Midbrain (tissue), 1 donor: ENCODE results near the gene SLC2A5.

Experiments
- DNase-seq: peaks from one replicate; lab custom pipeline; 2025; lab: John Stamatoyannopoulos, UW

Gene SLC2A5

DNA sequence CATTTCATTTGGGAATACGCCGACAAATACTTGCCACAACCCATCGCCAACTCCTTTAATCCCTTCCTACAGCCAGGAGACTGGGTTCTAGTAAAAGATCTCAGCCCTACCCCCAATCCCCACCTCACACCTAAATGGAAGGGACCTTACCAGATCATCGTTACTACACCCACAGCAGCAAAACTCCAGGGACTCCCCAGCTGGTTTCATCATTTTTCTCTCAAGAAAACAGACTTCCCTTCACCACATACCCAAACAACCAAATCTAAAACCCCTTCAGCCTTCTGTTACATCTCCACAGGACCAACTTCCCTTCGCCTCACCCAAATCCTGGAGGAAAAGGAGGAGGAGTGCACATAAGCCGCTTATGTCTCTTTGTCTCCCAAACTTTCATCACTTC lies 23.7 kb upstream of the SLC2A5 start:
- no peak for DNase-seq

DNA sequence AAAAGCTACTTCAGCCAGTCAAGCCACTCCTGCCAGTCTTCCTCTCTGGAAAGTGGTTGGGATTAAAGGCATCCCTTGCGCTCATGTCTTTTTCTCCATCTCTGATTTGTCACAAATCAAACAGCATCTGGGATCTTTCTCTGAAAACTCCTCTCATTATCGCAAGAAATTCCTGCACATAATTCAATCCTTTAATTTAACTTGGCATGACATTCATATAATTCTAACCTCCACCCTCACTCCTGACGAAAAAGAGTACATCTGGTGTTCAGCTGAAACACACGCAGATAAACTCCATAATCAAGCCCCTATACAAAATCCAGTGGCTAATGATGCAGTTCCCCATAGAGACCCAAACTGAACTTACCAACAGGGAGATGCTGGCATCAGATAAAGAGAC lies 19.4 kb upstream of the SLC2A5 start:
- DNase-seq, result no peak

DNA sequence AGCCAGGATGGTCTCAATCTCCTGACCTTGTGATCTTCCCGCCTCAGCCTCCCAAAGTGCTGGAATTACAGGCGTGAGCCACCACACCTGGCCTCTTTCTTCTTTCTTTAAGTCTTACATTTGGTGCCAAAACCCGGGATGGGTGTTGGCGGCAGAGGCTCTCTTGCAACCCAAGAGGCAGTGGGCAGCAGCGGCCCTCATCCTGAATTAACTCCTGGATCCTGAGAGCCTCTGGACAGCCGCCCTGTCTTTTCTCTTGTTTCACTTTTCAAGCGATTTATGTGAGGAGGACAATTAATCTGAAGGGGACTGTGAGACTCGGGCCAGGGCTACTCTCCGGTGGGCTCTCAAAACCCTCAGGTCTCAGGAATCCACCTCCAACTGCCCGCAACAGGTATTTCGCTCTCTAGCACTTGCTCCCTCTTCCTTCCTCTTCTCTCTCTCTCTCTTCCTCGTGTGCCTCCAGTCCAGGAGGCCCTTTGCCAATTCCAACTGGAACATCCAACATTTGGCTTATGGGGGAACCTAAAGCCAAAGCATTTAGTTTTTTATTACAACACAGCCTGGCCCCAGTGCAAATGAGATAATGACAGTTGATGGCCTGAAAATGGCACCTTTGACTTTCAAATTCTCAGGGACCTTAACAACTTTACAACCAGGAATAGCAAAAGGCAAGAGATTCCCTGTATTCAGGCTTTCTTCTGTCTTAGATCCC lies 18.1 kb upstream of the SLC2A5 start:
- DNase-seq, result no peak

DNA sequence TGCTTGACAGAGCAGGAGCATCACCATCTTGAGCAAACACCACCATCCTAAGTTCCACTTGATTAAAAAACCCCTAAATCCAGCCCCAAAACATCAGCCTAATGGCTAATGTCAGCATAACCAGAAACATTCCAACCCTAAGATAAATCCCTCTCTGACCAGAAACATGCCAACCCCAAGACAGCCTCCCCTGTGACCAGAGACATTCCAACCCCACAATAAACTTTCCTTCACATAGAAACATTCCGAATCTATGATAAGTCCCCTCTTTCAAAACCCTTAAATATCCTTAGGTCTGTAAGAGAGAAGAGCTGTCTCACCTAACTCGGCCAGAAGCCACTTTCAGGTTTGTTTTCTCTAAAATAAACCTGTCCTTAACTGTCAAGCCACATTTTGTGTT lies 17.4 kb upstream of the SLC2A5 start:
- no peak for DNase-seq

DNA sequence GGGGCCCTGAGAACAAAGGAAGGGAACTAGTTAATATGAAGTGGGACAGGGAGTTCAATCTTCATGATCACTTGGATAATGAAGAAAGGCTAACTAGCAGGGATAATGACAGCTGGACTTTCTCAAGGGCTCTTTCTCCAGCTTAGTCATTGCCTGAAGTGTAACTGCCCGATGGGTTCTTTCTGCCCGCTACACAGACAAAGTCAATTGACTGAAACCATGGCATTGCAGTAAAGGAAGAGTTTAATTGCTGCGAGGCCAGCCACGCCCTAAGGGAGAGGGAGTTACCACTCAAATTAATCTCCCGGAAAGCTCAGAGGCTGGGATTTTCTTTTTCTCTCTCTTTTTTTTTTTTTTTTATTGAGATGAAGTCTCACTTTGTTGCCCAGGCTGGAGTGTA lies 16.6 kb upstream of the SLC2A5 start:
- DNase-seq, result no peak

DNA sequence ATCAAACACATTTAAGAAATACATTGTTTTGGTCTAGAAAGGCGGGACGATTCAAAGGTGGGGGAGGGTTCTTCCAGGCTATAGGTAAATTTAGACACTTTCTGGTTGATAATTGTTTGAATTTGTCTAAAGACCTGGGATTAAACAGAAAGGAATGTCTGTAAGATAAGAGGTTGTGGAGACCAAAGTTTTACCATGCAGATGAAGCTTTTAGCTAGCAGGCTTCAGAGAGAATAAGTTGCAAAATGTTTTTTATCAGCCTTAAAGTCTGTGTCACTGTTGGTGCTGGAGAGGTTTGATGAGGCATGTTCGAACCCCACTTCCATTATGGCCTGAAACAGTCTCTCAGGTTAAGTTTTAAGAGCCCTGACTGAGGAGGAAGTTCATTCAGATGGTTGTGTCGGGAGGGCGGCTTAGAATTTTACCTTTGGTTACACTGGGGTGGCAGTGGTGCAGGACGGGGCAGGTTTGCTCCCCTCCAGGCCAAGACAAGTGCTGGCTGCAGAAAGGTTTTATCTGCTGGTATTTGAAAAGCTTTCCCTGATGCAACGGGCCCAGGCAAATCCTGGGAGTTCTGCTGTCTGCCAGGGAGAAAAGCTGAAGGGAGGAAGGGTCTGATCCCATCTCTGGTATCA lies 16.0 kb upstream of the SLC2A5 start:
- DNase-seq, result no peak

DNA sequence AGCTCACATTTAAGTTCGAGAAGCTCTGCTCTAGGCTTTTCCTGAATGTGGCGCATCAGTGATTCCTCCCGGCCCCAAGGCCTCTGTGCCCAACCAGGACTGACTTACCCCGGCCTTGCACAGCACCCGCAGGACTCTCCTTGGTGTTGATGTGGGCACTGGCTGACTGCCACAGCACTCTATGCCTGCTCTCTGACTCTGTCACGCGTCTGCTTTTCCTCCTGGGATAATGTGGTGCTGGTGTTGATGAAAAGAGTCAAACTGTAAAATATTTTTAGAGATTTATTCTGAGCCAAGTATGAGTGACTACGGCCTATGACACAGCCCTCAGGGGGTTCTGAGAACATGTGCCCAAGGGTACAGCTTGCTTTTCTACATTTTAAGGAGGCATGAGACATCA lies 15.5 kb upstream of the SLC2A5 start:
- DNase-seq, result no peak

DNA sequence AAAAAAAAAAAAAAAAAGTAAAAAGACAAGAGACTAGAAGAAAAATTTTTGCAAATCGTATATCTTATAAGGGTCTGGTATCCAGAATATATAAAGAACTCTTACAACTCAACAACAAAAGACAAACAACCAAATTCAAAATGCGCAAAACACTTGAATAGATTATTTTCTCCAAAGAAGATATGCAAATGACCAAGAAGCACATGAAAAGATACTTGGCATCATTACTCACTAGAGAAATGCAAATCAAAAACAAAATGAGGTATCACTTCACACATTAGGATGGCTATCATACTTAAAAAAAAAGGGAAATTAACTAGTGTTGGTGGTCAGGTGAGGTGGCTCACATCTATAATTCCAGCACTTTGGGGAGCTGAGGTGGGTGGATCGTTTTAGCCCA lies 12.0 kb upstream of the SLC2A5 start:
- no peak for DNase-seq

DNA sequence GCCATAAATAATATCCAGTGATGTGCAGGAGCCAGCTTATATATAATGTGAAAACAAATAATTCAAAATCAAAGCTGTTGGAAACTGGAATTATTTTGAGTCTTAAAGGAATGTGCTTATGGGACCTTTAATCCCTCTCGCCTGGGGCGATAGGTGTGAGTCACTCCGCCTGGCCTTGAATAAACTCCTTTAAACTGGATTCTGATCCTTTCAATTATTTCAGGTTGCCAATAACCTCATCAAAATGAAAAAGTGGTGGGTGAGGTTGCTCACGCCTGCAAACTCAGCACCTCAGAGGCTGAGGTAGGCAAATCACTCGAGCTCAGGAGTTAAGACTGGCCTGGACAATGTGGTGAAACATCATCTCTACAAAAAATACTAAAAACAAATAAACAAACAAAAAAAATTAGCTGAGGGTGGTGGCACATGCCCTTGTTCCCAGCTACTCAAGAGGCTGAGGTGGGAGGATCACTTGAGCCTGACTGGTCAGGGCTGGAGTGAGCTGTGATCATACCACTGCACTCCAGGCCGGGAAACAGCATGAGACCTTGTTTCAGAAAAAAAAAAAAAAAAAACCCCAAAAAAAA lies 11.4 kb upstream of the SLC2A5 start:
- DNase-seq, result no peak

DNA sequence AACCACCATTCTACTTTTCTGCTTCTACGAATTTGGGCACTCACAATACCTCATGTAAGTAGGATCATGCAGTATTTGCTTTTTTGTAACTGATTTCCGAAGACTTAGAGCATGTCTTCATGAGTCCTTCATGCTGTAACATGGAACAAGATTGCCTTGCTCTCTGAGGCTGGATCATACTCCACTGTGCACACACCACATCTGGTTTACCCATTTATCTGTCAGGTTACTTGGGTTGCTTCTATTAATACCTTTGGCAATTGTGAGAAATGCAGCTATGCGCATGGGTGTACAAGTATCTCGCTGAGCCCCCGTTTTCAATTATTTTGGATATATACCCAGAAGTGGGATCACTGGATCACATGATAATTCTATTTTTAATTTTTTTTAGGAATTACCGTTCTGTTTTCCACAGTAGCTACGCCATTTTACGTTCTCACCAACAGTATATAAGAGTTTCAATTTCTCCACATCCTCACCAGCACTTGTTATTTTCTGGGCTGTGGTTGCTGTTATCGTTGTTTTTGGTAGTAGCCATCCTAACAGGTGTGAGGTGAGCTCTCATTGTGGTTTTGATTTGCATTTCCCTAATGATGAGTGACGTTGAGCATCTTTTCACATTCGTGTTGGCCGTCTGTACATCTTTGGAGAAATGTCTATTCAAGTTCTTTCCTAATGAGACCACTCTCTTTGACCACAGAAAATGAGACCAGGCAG lies 10.7 kb upstream of the SLC2A5 start:
- DNase-seq, result no peak

DNA sequence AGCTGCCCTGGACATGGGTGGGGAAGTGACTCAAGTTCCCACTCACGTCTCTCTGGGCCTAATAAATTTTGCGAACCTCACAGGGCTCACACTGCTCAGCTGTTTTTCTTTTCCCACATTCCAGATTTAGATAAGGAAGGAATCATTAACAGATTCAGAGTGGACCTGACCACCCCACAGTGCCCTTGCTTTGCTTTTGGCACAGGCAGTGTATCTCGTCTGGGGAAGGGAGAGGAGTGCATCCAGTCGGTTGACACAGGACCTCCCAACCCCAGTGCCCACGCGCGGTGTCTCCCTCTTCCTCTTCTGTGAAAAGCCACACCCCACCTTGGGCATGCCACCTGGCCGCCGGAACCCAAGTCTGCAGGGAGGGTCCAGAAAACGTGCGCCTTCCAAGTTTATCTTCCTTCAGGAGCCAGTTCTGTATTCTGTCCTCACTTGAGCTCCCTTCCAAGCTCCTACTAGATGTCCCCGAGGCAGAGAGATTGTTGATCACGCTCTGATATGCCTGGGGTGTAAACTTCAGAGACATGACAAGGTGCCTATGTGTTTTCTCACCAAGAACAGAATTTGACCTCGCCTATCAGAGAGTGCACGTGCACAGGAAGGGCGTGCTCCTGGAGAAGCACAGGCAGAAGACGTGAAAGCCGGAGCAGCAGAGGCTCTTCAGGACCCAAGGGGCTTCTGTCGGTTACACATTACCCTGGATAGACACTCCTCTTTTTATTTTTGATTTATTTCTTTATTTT lies 9.5 kb upstream of the SLC2A5 start:
- no peak for DNase-seq

DNA sequence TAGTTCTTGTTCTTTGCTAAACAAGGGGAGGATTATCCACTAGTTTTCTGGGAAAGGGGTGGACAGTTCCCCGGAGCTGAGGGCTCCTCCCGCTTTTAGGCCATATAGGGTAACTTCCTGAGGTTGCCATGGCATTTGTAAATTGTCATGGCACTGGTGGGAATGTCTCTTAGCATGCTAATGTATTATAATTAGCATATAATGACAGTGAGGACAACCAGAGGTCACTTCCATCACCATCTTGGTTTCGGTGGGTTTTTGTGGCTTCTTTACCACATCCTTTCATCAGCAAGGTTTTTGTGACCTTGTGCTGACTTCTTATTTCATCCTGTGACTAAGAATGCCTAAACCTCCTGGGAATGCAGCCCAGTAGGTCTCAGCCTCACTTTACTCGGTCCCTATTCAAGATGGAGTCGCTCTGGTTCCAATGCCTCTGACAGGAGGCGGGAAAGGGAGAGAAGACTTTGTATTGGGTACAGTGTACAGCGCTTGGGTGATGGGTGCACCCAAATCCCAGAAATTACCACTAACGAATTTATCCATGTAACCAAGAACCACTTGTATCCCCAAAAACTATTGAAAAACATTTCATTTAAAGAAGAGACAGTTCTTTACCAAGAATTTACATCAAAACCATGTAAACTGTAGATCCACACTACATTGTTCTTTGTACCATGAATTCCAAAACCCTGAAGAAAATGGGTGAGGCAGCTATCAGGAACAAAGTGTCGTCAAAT lies 8.7 kb upstream of the SLC2A5 start:
- DNase-seq, result no peak

DNA sequence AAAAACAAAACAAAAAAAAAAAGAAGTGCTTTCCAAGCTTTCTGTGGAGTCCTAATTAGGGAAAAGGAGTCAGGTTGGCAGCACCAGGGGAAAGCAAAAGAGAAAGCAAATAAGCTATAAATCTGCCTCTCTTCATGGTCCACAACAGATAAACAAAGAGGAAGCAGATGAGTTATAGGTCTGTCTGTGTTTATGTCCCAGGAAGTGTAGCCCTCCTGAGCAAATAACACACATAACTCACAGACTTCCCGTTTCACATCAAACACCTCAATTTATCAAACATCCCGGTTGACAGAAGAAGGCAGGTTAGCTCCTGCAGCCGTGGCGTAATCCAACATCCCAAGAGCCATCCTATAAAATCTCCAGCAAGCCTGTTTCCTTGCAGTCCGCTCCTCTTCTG lies 5.6 kb upstream of the SLC2A5 start:
- DNase-seq, result no peak

DNA sequence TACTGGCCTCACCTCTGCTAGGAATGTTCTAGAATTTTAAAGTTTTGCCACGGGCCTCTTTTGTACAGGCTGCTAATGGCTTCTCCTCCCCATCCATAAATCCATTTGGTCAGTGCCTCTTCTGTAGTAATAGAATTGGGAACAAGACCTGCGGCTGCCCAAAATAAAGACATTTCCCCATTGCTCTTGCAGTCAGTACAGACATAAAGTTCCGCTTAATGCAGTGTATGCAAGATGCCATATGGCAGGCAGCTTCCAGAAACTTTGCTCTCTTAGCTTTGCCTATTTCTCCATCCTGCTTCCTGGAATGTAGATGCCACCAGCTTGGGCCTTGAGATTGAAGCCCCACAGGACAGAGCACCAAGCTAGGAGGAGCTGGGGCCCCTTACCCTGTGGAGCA lies 3.7 kb upstream of the SLC2A5 start:
- peak; percentile 13 for DNase-seq

DNA sequence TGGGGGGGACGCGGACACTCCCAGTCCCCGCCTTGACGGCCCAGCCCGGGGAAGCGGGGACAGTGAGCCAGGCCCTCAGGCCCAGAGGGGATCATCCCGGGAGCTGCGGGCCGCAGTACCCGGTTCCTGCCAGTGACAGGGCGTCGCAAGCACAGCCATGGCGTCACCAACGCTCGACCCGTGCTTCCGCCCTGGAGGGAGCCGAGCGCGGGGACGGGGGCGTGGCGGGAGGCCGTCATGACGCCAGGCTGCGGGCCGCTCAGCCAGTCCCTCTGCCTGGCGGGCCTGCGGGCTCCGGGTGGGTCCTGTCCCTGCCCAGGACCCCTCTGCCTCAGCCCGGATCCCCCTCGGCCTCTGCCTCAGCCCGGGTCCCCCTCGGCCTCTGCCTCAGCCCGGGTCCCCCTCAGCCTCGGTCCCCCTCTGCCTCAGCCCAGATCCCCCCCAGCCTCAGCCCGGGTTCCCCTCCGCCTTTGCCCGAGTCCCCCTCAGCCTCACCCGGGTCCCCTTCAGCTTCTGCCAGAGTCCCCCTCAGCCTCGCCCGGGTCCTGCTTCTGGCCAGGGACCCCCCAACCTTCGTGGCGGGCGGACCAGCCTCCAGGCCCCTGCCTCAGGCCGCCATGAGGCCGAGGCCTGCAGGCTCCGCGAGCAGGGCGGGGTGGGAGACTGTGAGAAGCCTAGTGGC lies 2.3 kb upstream of the SLC2A5 start:
- no peak for DNase-seq

DNA sequence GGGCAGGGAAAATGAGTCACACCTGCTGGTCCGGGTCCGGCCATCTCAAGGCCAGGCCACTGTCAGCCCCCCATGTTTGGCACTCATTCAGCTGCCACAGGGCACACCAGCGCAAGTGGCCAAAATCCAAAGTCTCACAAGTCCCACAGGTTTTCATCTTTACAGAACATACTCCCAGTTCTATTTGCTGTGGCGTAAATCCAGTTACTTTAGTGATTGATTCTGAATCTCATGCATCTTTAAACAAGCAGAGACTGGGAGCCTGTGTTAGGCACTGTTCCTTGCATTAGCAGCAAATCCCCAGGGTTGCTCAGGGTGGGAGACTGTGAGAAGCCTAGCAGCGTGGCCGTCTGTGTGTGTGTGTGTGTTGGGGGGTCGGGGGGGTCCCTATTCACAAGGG lies 1.1 kb upstream of the SLC2A5 start:
- DNase-seq, result no peak

DNA sequence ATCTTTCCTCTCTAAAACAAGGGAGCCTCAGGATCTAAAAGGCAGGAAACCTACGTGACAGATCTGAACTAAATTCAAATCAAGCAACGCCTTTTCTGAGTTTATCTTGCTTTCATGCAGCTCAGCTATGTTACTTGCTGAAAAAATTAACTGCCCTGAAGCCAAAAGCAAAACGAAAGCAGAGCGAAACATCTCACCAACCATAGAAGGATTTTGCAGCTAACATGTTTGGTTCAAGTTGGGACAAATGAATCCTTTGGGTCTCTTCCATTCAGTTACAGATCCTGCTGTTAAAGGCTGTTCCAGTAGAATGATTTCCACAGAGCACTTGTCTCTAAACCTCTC lies 482 bp downstream of the SLC2A5 start:
- DNase-seq, result no peak

DNA sequence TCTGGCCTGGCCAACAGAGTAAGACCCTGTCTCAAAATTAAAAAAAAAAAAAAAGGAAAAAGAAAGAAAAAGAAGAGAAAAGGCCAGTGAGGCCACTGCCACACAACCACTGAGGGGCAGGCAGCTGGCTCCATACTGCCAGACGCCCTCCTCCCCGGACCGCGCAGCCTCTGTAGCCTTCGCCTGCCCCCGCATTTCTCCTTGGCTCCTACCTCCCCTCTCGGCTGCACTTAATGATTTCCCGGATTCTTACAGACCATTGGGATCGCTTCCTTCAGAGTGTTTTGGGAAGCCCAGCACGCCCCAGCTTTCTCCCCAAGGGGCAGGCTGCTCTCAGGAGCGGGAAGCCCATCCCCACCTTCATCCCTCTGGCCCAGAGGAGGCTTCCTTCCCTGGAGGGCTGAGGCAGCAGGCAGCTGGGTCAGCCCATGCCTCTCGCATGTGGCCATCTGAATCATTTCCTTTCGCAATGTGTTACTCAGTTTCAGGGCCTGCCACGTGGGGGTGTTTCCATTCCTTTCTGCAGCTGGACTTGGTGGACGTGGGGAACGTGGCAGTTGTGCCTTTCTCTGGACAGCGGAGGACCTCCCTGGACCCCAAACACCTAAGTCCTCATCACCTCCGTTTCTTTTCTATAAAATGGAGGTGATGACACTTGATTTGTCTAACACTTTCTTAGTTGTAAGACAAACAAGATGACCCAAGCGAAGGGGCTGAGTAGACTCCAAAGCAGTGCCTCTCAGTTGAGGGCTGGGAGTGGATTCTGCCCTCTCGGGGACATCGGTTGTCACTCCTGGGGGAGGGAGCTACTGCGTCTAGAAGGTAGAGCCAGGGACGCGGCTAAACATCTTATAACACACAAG lies 2.3 kb downstream of the SLC2A5 start:
- peak; percentile 20 for DNase-seq

DNA sequence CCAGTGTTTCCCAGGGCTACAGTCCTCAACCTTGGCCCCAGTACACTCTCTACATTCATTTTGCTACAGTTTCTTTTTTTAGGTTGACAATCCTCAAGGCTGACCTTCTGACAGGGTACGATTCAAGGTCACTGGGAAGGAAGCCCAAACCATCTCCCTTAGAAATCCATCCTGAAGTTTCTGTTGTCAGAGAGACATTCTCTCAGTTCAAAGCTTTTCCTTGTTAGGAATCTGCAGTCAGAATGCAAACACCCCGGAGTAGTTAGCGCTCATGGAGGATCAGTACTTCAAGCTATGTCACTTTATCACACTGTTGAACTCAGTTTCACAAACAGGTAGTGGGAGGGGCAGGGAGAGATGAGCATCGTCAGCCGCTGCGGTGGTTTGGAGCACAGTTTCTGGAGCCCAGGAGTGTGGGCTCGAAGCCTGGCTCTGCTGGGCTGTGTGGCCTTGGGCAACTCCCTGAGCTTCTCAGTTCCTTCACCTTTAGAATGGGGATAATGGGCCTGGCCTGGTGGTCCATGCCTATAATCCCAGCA lies 4.2 kb downstream of the SLC2A5 start:
- no peak for DNase-seq

DNA sequence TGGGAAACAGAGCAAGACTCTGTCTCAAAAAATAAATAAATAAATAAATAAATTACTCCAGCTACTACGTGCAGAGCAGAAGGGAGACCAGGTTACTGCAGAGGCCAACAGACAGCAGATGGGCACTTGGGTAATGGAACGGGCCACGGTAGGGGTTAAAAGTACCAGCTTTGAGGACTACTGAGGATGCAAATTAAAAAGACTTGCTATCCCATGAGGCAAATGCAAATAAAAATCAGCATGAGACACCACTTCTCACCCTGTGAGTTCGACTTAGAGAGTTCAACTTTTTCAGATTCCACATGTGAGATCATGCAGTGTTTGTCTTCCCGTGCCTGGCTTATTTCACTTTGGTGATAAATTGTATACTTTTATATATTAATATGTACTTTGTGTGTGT lies 6.6 kb downstream of the SLC2A5 start:
- no peak for DNase-seq
